ENCODE data around the gene TM6SF1.

The TM6SF1 gene

GRCh38 chr15:83092309-83092976 lies 15.0 kb upstream of the TM6SF1 start:
- no peaks in the 10 kb centered on the region for H4K20me1 ChIP-seq (ENCODE audit: low read depth, low read length)
- no peaks in the 10 kb centered on the region for H3K27me3 ChIP-seq (ENCODE audit: low read length)
- H3K79me2 ChIP-seq (ENCODE audit: insufficient read depth, low read length), result no peaks in the 10 kb centered on the region
- no peak overlapping the region for H3K4me2 ChIP-seq (ENCODE audit: low read depth, low read length, poor library complexity, severe bottlenecking)
- no peak overlapping the region for H3K4me3 ChIP-seq (ENCODE audit: insufficient read depth, low read length, poor library complexity, severe bottlenecking)
- TF ChIP-seq CTCF (IDR thresholded peaks at IDR 0.05; ENCODE audit: insufficient read depth, low read length, poor library complexity, severe bottlenecking) (no peak), EZH2phosphoT487 (conservative IDR thresholded peaks at IDR 0.05; ENCODE audit: low read length) (no peak)
- H3K9me3 ChIP-seq (ENCODE audit: insufficient read depth, low read length), result no peaks in the 10 kb centered on the region
- H2AFZ ChIP-seq (ENCODE audit: low read depth, low read length, severe bottlenecking), result no peak overlapping the region
- H3K36me3 ChIP-seq (ENCODE audit: low read length), result no peaks in the 10 kb centered on the region
- no peaks in the 10 kb centered on the region for H3K9me2 ChIP-seq (replicated peaks; ENCODE audit: insufficient read depth, low read length)
- H3K9ac ChIP-seq (ENCODE audit: low read length), result no peak overlapping the region
- no peaks in the 10 kb centered on the region for H3F3A ChIP-seq (ENCODE audit: insufficient read depth)
- H3K27ac ChIP-seq (ENCODE audit: low read depth, low read length), result no peak overlapping the region

- H3F3A ChIP-seq (ENCODE audit: insufficient read depth), result no peaks in the 10 kb centered on the region
- H3K9ac ChIP-seq (ENCODE audit: low read length), result no peak overlapping the region
- H3K27me3 ChIP-seq (ENCODE audit: low read length), result no peaks in the 10 kb centered on the region
- H3K27ac ChIP-seq (ENCODE audit: low read depth, low read length), result no peak overlapping the region
- H3K36me3 ChIP-seq (ENCODE audit: low read length), result no peaks in the 10 kb centered on the region
- TF ChIP-seq EZH2phosphoT487 (conservative IDR thresholded peaks at IDR 0.05; ENCODE audit: low read length) (no peak), CTCF (IDR thresholded peaks at IDR 0.05; ENCODE audit: insufficient read depth, low read length, poor library complexity, severe bottlenecking) (no peak)
- no peak overlapping the region for H2AFZ ChIP-seq (ENCODE audit: low read depth, low read length, severe bottlenecking)
- H3K9me3 ChIP-seq (ENCODE audit: insufficient read depth, low read length), result no peaks in the 10 kb centered on the region
- H3K4me2 ChIP-seq (ENCODE audit: low read depth, low read length, poor library complexity, severe bottlenecking), result no peak overlapping the region
- no peaks in the 10 kb centered on the region for H4K20me1 ChIP-seq (ENCODE audit: low read depth, low read length)
- H3K4me3 ChIP-seq (ENCODE audit: insufficient read depth, low read length, poor library complexity, severe bottlenecking), result no peak overlapping the region
- H3K79me2 ChIP-seq (ENCODE audit: insufficient read depth, low read length), result no peaks in the 10 kb centered on the region
- no peaks in the 10 kb centered on the region for H3K9me2 ChIP-seq (replicated peaks; ENCODE audit: insufficient read depth, low read length)
Measured at GRCh38 chr15:83094583-83094982, 12.9 kb upstream of the TM6SF1 start.

- Histone ChIP-seq H3K36me3 (ENCODE audit: low read length) (no peaks in the 10 kb centered on the region), H3K4me3 (ENCODE audit: insufficient read depth, low read length, poor library complexity, severe bottlenecking) (no peak overlapping the region), H4K20me1 (ENCODE audit: low read depth, low read length) (no peaks in the 10 kb centered on the region), H3K9me3 (ENCODE audit: insufficient read depth, low read length) (no peaks in the 10 kb centered on the region), H3K79me2 (ENCODE audit: insufficient read depth, low read length) (no peaks in the 10 kb centered on the region), H3K27ac (ENCODE audit: low read depth, low read length) (no peak overlapping the region), H3F3A (ENCODE audit: insufficient read depth) (no peaks in the 10 kb centered on the region), H2AFZ (ENCODE audit: low read depth, low read length, severe bottlenecking) (no peak overlapping the region), H3K4me2 (ENCODE audit: low read depth, low read length, poor library complexity, severe bottlenecking) (no peak overlapping the region), H3K9me2 (replicated peaks; ENCODE audit: insufficient read depth, low read length) (no peaks in the 10 kb centered on the region), H3K9ac (ENCODE audit: low read length) (no peak overlapping the region), H3K27me3 (ENCODE audit: low read length) (no peaks in the 10 kb centered on the region)
- TF ChIP-seq CTCF (IDR thresholded peaks at IDR 0.05; ENCODE audit: insufficient read depth, low read length, poor library complexity, severe bottlenecking), result no peak
- TF ChIP-seq EZH2phosphoT487 (conservative IDR thresholded peaks at IDR 0.05; ENCODE audit: low read length), result no peak
Measured at GRCh38 chr15:83098079-83098478, 9.4 kb upstream of the TM6SF1 start.

Data from SU-DHL-6 (cell line).